Measurements from ENCODE around the gene CHD1. TPM values are rescaled to one million over a fixed set of nuclear protein-coding genes. Genes with fewer than 3 reads are reported as not detected.

CHD1 gene
- total RNA-seq, 1 experiment from 2014 or later, result 41.8 TPM

DNA sequence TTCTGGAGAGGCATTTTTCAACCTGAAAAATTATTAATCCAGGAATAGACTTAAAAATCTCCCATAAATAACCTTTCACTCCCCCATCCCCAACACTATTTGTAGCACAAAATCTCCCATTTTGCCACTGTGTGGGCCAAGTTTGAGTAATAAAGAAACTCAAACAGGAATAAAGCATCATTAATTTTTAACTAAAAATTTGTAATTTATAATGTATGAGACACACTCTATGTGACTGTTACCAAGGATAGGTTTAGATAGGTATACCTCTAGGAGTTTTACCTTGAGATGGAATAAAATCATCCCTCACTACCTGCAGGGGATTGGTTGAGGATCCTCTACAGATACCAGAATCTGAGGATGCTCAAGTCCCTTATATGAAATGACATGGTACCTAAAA lies 30.1 kb downstream of the CHD1 start:
- peaks cover 64% of the 10 kb centered on the region for H3K36me3 Mint-ChIP-seq
- CTCF ChIA-PET, result no interaction called here
- H3K27me3 Mint-ChIP-seq (ENCODE audit: low read depth), result no peaks in the 10 kb centered on the region
- TF ChIP-seq NFATC4 (CRISPR knock-in tag; IDR thresholded peaks at IDR 0.05) (no peak), ZBTB21 (CRISPR knock-in tag; IDR thresholded peaks at IDR 0.05; ENCODE audit: borderline replicate concordance) (no peak), NFE2L1 (CRISPR knock-in tag; IDR thresholded peaks at IDR 0.05) (no peak), CBFB (CRISPR knock-in tag; IDR thresholded peaks at IDR 0.05; ENCODE audit: low read depth) (no peak), ZNF671 (CRISPR knock-in tag; IDR thresholded peaks at IDR 0.05) (no peak), TCF7 (CRISPR knock-in tag; IDR thresholded peaks at IDR 0.05; ENCODE audit: low read depth) (no peak), GABPB1 (CRISPR knock-in tag; IDR thresholded peaks at IDR 0.05) (no peak)
- TF ChIP-seq, protein P1, sequence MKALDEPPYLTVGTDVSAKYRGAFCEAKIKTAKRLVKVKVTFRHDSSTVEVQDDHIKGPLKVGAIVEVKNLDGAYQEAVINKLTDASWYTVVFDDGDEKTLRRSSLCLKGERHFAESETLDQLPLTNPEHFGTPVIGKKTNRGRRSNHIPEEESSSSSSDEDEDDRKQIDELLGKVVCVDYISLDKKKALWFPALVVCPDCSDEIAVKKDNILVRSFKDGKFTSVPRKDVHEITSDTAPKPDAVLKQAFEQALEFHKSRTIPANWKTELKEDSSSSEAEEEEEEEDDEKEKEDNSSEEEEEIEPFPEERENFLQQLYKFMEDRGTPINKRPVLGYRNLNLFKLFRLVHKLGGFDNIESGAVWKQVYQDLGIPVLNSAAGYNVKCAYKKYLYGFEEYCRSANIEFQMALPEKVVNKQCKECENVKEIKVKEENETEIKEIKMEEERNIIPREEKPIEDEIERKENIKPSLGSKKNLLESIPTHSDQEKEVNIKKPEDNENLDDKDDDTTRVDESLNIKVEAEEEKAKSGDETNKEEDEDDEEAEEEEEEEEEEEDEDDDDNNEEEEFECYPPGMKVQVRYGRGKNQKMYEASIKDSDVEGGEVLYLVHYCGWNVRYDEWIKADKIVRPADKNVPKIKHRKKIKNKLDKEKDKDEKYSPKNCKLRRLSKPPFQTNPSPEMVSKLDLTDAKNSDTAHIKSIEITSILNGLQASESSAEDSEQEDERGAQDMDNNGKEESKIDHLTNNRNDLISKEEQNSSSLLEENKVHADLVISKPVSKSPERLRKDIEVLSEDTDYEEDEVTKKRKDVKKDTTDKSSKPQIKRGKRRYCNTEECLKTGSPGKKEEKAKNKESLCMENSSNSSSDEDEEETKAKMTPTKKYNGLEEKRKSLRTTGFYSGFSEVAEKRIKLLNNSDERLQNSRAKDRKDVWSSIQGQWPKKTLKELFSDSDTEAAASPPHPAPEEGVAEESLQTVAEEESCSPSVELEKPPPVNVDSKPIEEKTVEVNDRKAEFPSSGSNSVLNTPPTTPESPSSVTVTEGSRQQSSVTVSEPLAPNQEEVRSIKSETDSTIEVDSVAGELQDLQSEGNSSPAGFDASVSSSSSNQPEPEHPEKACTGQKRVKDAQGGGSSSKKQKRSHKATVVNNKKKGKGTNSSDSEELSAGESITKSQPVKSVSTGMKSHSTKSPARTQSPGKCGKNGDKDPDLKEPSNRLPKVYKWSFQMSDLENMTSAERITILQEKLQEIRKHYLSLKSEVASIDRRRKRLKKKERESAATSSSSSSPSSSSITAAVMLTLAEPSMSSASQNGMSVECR (CRISPR knock-in tag; IDR thresholded peaks at IDR 0.05; ENCODE audit: borderline replicate concordance), result no peak
- TF ChIP-seq, protein P2, sequence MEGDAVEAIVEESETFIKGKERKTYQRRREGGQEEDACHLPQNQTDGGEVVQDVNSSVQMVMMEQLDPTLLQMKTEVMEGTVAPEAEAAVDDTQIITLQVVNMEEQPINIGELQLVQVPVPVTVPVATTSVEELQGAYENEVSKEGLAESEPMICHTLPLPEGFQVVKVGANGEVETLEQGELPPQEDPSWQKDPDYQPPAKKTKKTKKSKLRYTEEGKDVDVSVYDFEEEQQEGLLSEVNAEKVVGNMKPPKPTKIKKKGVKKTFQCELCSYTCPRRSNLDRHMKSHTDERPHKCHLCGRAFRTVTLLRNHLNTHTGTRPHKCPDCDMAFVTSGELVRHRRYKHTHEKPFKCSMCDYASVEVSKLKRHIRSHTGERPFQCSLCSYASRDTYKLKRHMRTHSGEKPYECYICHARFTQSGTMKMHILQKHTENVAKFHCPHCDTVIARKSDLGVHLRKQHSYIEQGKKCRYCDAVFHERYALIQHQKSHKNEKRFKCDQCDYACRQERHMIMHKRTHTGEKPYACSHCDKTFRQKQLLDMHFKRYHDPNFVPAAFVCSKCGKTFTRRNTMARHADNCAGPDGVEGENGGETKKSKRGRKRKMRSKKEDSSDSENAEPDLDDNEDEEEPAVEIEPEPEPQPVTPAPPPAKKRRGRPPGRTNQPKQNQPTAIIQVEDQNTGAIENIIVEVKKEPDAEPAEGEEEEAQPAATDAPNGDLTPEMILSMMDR (IDR thresholded peaks at IDR 0.05), result no peak
- no peaks in the 10 kb centered on the region for H3K9me3 Mint-ChIP-seq
- ATAC-seq (no peak), DNase-seq (ENCODE audit: low spot score) (no peak)
- H3K27ac Mint-ChIP-seq, result no peak overlapping the region
- POLR2A ChIA-PET, result no interaction called here
- H3K4me1 Mint-ChIP-seq, result no peaks in the 10 kb centered on the region
- H3K4me3 Mint-ChIP-seq, result no peak overlapping the region

DNA sequence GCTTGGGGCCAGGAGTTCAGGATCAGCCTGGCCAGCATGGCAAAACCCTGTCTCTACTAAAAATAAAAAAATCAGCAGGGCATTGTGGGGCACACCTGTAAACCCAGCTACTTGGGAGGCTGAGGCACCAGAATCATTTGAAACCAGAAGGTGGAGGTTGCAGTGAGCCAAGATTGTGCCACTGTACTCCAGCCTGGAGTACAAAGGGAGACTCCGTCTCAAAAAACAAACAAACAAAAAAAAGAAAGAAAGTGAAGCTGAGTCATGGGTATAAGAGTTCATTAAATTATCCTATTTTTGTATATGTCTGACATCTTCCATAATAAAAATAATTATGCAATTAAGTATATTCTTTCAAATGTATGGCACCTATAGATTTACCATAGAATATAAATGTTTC lies 37.2 kb downstream of the CHD1 start:
- DNase-seq (ENCODE audit: low spot score) (no peak), ATAC-seq (no peak)
- Mint-ChIP-seq H3K4me1 (no peaks in the 10 kb centered on the region), H3K27me3 (ENCODE audit: low read depth) (no peaks in the 10 kb centered on the region), H3K36me3 (peaks cover 67% of the 10 kb centered on the region), H3K4me3 (no peak overlapping the region), H3K9me3 (no peaks in the 10 kb centered on the region), H3K27ac (no peak overlapping the region)
- TF ChIP-seq ZNF263 (CRISPR knock-in tag; IDR thresholded peaks at IDR 0.05; ENCODE audit: low read depth), result no peak
- TF ChIP-seq, protein P3, sequence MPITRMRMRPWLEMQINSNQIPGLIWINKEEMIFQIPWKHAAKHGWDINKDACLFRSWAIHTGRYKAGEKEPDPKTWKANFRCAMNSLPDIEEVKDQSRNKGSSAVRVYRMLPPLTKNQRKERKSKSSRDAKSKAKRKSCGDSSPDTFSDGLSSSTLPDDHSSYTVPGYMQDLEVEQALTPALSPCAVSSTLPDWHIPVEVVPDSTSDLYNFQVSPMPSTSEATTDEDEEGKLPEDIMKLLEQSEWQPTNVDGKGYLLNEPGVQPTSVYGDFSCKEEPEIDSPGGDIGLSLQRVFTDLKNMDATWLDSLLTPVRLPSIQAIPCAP (CRISPR knock-in tag; IDR thresholded peaks at IDR 0.05), result no peak
- TF ChIP-seq, protein P4, sequence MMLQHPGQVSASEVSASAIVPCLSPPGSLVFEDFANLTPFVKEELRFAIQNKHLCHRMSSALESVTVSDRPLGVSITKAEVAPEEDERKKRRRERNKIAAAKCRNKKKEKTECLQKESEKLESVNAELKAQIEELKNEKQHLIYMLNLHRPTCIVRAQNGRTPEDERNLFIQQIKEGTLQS (CRISPR knock-in tag; conservative IDR thresholded peaks at IDR 0.05), result no peak
- no peak for TF ChIP-seq MYBL2 (CRISPR knock-in tag; IDR thresholded peaks at IDR 0.05)
- TF ChIP-seq OVOL2 (CRISPR knock-in tag; IDR thresholded peaks at IDR 0.05; ENCODE audit: borderline replicate concordance), result no peak
- TF ChIP-seq FOXP1 (CRISPR knock-in tag; IDR thresholded peaks at IDR 0.05; ENCODE audit: borderline replicate concordance), result no peak
- no peak for TF ChIP-seq ZNF317 (CRISPR knock-in tag; IDR thresholded peaks at IDR 0.05; ENCODE audit: borderline replicate concordance, low read depth)
- TF ChIP-seq ATF1 (CRISPR knock-in tag; IDR thresholded peaks at IDR 0.05), result no peak
- TF ChIP-seq TEAD4 (CRISPR knock-in tag; IDR thresholded peaks at IDR 0.05), result no peak
- TF ChIP-seq JUN (CRISPR knock-in tag; IDR thresholded peaks at IDR 0.05), result no peak
- TF ChIP-seq, protein P5, sequence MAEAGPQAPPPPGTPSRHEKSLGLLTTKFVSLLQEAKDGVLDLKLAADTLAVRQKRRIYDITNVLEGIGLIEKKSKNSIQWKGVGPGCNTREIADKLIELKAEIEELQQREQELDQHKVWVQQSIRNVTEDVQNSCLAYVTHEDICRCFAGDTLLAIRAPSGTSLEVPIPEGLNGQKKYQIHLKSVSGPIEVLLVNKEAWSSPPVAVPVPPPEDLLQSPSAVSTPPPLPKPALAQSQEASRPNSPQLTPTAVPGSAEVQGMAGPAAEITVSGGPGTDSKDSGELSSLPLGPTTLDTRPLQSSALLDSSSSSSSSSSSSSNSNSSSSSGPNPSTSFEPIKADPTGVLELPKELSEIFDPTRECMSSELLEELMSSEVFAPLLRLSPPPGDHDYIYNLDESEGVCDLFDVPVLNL (CRISPR knock-in tag; IDR thresholded peaks at IDR 0.05; ENCODE audit: borderline replicate concordance, low read depth), result no peak
- no peak for TF ChIP-seq NR3C1 (CRISPR knock-in tag; conservative IDR thresholded peaks at IDR 0.05; ENCODE audit: low read depth)
- TF ChIP-seq JAZF1 (CRISPR knock-in tag; IDR thresholded peaks at IDR 0.05), result no peak
- TF ChIP-seq, protein P6, sequence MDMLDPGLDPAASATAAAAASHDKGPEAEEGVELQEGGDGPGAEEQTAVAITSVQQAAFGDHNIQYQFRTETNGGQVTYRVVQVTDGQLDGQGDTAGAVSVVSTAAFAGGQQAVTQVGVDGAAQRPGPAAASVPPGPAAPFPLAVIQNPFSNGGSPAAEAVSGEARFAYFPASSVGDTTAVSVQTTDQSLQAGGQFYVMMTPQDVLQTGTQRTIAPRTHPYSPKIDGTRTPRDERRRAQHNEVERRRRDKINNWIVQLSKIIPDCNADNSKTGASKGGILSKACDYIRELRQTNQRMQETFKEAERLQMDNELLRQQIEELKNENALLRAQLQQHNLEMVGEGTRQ (CRISPR knock-in tag; IDR thresholded peaks at IDR 0.05), result no peak
- TF ChIP-seq FOXK1 (CRISPR knock-in tag; IDR thresholded peaks at IDR 0.05), result no peak
- no peak for TF ChIP-seq GABPB1 (CRISPR knock-in tag; IDR thresholded peaks at IDR 0.05)
- TF ChIP-seq CREB1 (CRISPR knock-in tag; IDR thresholded peaks at IDR 0.05), result no peak
- TF ChIP-seq TEAD1 (CRISPR knock-in tag; IDR thresholded peaks at IDR 0.05), result no peak
- TF ChIP-seq CREM (CRISPR knock-in tag; IDR thresholded peaks at IDR 0.05), result no peak
- POLR2A ChIA-PET, result no interaction called here
- CTCF ChIA-PET, result no interaction called here

Data from WTC11 (cell line).